ENCODE measurements around the gene FRS2.
"Not testable (repeated sequence)": the region's sequence is repeated elsewhere in the genome, so short reads cannot be mapped to it uniquely, and the experiment has no call there.

The FRS2 gene

DNA sequence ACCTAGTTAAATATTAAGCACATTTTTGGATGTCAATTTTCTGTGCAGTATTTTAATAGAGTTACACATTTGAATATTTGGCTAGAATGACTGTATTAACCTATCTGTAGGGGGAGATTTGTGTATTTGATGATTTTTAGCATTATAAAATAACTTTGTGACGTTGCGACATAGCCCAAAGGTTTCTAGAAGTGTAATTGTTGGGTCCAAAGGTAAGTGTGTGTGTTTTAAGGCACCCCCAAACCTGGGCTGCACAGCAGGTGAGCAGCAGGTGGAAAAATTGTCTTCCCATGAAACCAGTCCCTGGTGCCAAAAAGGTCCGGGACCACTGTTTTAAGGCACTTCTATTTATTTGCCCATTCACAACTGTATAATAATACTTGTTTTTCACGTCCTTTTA, 118.3 kb downstream of the FRS2 start:
- no peak for DNase-seq

DNA sequence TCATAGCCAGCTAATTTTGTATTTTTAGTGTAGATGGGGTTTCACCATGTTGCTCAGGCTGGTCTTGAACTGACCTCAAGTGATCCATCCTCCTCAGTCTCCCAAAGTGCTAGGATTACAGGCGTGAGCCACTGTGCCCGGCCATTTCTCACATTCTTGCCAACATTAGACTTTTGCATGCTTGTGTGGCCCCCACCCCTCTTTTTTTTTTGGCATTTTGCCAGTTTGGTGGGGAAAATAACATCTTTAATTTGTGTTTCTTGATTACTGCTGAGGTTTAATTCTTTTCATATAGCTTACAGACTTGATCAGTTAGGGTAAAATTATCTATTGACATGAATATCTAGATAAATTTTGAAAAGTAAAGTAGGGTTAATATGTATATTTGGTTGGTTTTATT, 118.9 kb downstream of the FRS2 start:
- DNase-seq, result no peak

DNA sequence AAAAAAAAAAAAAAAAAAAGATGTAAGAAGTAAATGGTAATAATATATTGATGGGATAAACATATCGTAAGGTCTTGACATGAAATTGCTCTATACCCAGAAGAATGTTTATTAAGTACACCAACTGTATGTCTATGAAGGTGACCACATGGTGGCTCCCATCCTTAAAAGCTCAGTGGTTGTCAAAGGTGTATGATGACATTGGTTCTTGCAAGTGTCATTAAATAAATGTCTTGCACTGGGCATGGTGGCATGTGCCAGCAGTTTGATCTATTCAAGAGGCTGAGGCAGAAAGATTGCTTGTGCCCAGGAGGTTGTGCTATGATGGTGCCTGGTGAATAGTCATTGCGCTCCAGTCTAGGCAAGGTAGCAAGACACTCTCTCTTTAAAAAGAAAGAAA, 125.5 kb downstream of the FRS2 start:
- no peak for DNase-seq

- DNase-seq, result no peak
These were observed 128.1 kb downstream of the FRS2 start for GRCh38 chr12:69598174-69598753.

DNA sequence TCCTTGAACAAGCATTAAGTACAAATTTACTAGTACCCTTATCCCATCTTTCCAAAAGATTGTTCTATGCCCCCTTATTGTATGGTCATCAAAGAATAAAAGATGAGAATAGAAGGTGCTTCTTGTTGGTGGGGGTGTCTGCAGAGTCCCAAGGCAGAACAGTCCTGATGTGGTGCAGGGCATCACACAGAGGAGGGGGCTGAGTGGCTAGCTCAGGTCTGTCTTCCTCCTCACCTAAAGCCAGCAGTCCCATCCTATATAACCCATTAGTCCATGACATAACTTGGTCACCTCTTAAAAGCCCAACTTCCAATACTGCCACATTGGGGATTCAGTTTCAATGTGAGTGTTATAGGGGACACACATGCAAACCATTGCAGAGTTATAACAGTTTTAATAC, 130.6 kb downstream of the FRS2 start:
- no peak for DNase-seq

DNA sequence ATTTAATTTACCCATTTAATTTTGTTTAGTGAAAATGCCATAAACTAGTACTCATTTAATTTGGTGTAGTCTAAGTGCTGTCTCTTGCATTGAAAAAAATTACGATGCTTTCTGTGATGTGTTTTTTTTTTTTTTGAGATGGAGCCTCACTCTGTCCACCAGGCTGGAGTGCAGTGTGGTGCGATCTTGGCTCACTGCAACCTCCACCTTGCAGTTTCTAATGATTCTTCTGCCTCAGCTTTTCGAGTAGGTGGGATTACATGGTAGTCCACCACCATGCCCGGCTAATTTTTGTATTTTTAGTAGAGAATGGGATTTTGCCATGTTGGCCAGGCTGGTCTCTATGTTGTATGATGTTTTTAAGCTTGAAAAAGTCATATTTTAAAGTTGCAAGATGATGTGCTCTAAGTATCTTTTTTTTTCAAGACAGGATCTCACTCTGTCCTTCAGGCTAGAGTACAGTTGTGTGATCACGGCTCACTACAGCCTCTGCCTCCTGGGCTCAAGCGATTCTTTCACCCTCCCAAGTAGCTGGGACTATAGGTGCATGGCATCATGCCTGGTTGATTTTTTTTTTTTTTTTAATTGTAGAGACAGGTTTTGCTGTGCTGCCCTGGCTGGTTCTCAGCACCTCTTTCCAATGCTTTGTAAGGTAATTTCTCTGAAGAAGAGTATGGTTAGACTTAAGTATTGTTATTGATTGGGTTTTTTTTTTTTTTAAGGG, 131.9 kb downstream of the FRS2 start:
- no peak for DNase-seq

DNA sequence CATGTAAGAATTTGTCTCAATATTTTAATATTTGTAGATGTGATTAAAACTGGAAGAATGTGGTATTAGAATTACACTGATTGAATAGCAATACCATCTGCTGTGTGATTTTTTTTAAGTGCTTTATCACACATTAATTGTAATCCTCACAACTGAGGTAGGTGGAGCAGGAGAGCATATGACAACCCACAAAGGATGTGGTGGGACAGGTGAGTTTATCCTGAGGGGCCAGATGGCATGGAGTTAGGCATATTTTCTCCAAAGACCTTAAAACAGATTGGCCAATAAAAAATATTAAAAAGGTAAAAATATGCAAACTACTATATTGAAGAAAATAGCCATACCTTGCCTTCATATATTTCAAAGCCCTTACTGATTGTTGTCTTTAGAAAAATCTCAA, 132.8 kb downstream of the FRS2 start:
- no peak for DNase-seq

- not testable (repeated sequence) for DNase-seq
These were observed 133.4 kb downstream of the FRS2 start for GRCh38 chr12:69603556-69603955.

DNA sequence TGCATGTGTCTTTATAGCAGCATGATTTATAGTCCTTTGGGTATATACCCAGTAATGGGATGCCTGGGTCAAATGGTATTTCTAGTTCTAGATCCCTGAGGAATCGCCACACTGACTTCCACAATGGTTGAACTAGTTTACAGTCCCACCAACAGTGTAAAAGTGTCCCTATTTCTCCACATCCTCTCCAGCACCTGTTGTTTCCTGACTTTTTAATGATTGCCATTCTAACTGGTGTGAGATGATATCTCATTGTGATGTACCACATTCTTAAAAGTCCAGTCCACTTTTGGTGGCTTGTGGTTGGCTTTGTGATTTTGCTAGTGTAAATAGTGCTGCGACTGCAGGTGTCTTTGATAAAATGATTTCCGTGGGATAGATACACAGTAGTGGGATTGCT, 134.1 kb downstream of the FRS2 start:
- not testable (repeated sequence) for DNase-seq

DNA sequence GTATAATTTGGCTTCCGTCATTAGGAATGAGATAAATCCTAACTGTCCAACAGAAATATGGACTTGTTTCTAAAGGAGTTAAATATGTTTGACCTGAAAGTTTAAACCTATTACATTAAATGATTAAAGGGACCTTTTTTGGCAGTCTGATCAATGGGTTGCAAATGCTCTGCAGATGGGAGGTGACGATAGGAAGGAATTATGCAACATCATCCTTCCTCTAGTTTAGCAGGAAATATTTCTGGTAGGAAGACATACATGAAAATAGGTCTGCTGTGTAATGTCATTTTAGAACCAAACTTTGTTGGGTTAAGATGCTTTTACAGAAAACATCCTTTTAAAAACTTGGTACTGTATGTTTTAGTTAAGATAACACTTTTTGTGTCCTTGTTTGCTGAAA, 137.9 kb downstream of the FRS2 start:
- no peak for DNase-seq

DNA sequence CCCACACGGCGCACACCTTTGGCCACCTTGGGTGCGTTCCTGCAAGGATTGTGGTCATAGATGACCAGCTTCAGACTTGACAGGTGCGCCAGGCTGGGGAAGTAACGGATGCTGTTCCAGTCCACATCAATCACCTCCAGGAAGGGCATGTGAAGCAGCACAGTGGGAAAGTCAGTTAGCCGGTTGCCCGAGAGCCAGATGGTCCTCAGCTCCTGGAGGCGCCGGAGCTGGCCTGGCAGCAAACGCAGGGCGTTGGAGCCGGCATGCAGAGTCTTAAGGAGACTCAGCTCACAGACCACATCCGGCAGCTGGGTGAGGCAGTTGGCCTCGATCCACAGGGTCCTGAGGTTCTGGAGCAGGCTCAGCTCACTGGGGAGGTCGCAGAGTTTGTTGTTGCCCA, 139.9 kb downstream of the FRS2 start:
- DNase-seq, result no peak

GRCh38 chr12:69610729-69611128, 140.5 kb downstream of the FRS2 start, which contains the start of gene LRRC10:
Gene LRRC10, minus strand, starts transcription at chr12:69610907. Its CDS starts 69 bp downstream, at chr12:69610838.
- no peak for DNase-seq

DNA sequence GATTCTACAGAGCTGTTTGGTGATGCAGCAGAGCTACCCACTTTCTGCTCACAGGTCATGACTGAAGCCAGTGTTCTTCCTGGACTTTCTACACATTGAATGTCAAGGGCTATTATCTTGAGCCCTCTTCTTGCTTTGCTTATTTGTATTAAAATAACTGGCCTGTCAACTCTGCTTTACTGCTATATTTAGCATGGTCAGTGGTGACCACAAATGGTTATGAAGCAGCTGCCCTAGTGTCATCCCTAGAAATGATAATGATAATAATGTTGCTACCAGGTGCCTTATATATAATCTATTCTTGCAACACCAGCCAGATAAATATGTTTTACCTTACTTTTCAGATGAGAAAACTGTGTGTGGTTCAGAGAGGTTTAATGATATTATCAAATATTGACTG, 143.2 kb downstream of the FRS2 start:
- no peak for DNase-seq

- no peak for DNase-seq
These were observed 145.8 kb downstream of the FRS2 start for GRCh38 chr12:69616025-69616424.

- no peak for DNase-seq
These were observed 148.9 kb downstream of the FRS2 start for GRCh38 chr12:69619050-69619449.

DNA sequence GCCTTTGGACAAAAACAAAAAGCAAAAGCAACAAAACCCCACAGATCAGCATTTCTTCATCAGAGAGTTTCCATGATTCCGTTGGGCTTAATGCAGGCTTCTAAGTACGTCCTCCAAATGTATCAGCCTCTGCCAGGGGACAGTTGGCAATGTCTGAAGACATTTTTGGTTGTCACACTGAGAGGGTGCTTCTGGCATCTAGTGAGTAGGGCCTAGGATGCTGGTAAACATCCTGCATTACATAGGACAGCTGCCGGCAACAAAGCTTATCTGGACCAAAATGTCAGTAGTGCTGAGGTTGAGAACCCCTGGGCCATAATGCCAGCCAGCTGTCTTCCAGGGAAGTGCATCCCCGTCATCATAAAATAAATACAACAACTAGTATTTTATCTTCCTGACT, 149.9 kb downstream of the FRS2 start:
- no peak for DNase-seq

GRCh38 chr12:69620921-69621320, 150.7 kb downstream of the FRS2 start:
- no peak for DNase-seq

- DNase-seq, result no peak
These were observed 151.4 kb downstream of the FRS2 start for GRCh38 chr12:69621551-69621950.

GRCh38 chr12:69623970-69624369, 153.8 kb downstream of the FRS2 start:
- no peak for DNase-seq

GRCh38 chr12:69627501-69627900, 157.3 kb downstream of the FRS2 start:
- DNase-seq, result no peak

Data from activated T-cell treated with anti-CD3 and anti-CD28 coated beads for 4 hours (primary cell).